ENCODE measurements around the gene NTSR1. TPM values are rescaled to one million over a fixed set of nuclear protein-coding genes. Genes with fewer than 3 reads are reported as not detected.

Gene NTSR1
- total and polyA plus RNA-seq, 4 experiments from 2014 or later: 0.30 to 0.38 TPM; not detected in 2

GRCh38 chr20:62799459-62799858 lies 90.8 kb downstream of the NTSR1 start:
- POLR2A ChIA-PET (ENCODE audit: partially characterized antibody): no interaction called here
- no peak for DNase-seq

GRCh38 chr20:62799873-62800272 lies 91.2 kb downstream of the NTSR1 start:
- Histone ChIP-seq H3K36me3 (ENCODE audit: insufficient read depth, low read length) (peaks cover 18% of the 10 kb centered on the region), H3K27ac (ENCODE audit: low read depth, low read length) (no peak overlapping the region), H3K4me1 (ENCODE audit: insufficient read depth, low read length) (peaks cover 19% of the 10 kb centered on the region), H3K9me3 (ENCODE audit: control insufficient read depth in 1 of 2, low read length in 2 of 2) (no peaks in the 10 kb centered on the region), H3K4me3 (ENCODE audit: low read length in 2 of 2) (no peak overlapping the region), H3K27me3 (ENCODE audit: insufficient read depth, low read length) (no peaks in the 10 kb centered on the region)
- ChIA-PET CTCF (ENCODE audit: partially characterized antibody) (no interaction called here), POLR2A (ENCODE audit: partially characterized antibody) (no interaction called here)
- peak overlapping the region in 2 of 8 donors; percentile 15 to 51 for H3K4me3 Mint-ChIP-seq
- peaks cover 15 to 36% of the 10 kb centered on the region in 2 donors for H3K36me3 Mint-ChIP-seq
- no peak for DNase-seq
- peaks cover 8 to 45% (median 19%) of the 10 kb centered on the region in 4 donors for H3K4me1 Mint-ChIP-seq
- peaks cover 0 to 1% of the 10 kb centered on the region in 2 donors for H3K27me3 Mint-ChIP-seq
- H3K27ac Mint-ChIP-seq: peak overlapping the region in 2 of 7 donors; percentile 3 to 80
- H3K9me3 Mint-ChIP-seq: peaks cover 0 to 3% (median 0%) of the 10 kb centered on the region in 8 donors
- intact Hi-C loops (cut with micrococcal nuclease): loop anchor here (5.0 to 10.0 kb wide), 4 partner anchors 62 to 697 kb away; partner anchors contain the start of genes CABLES2, EEF1A2, RPS21 and TCFL5

More at GRCh38 chr20:62799459-62799858, 90.8 kb downstream of the NTSR1 start:
- Mint-ChIP-seq H3K27me3 (peaks cover 0 to 1% of the 10 kb centered on the region in 2 donors), H3K4me3 (no peak overlapping the region), H3K4me1 (peaks cover 10 to 46% (median 21%) of the 10 kb centered on the region in 4 donors), H3K27ac (peak overlapping the region in 1 of 7 donors; percentile 41), H3K36me3 (peaks cover 15 to 39% of the 10 kb centered on the region in 2 donors), H3K9me3 (peaks cover 0 to 3% (median 0%) of the 10 kb centered on the region in 8 donors)
- Histone ChIP-seq H3K36me3 (ENCODE audit: insufficient read depth, low read length) (peaks cover 18% of the 10 kb centered on the region), H3K27me3 (ENCODE audit: insufficient read depth, low read length) (no peaks in the 10 kb centered on the region), H3K9me3 (ENCODE audit: control insufficient read depth in 1 of 2, low read length in 2 of 2) (no peaks in the 10 kb centered on the region), H3K4me1 (ENCODE audit: insufficient read depth, low read length) (peaks cover 23% of the 10 kb centered on the region), H3K27ac (ENCODE audit: low read depth, low read length) (no peak overlapping the region), H3K4me3 (ENCODE audit: low read length in 2 of 2) (no peak overlapping the region)
- intact Hi-C loops (cut with micrococcal nuclease): loop anchor here (5.0 to 10.0 kb wide), 4 partner anchors 63 to 698 kb away; partner anchors contain the start of genes CABLES2, EEF1A2, RPS21 and TCFL5
- CTCF ChIA-PET (ENCODE audit: partially characterized antibody): no interaction called here

- Histone ChIP-seq H3K4me1 (ENCODE audit: insufficient read depth, low read length) (peaks cover 20% of the 10 kb centered on the region), H3K9me3 (ENCODE audit: control insufficient read depth in 1 of 2, low read length in 2 of 2) (no peaks in the 10 kb centered on the region), H3K27me3 (ENCODE audit: insufficient read depth, low read length) (no peaks in the 10 kb centered on the region), H3K4me3 (ENCODE audit: low read length in 2 of 2) (no peak overlapping the region), H3K36me3 (ENCODE audit: insufficient read depth, low read length) (peaks cover 18% of the 10 kb centered on the region), H3K27ac (ENCODE audit: low read depth, low read length) (no peak overlapping the region)
- CTCF ChIA-PET (ENCODE audit: partially characterized antibody): no interaction called here
- DNase-seq: no peak
- Mint-ChIP-seq H3K27me3 (peaks cover 0 to 1% of the 10 kb centered on the region in 2 donors), H3K27ac (peak overlapping the region in 2 of 7 donors; percentile 3 to 80), H3K9me3 (peaks cover 0 to 3% (median 0%) of the 10 kb centered on the region in 8 donors), H3K4me3 (peak overlapping the region in 1 of 8 donors; percentile 15), H3K4me1 (peaks cover 8 to 45% (median 19%) of the 10 kb centered on the region in 4 donors), H3K36me3 (peaks cover 15 to 36% of the 10 kb centered on the region in 2 donors)
- intact Hi-C loops (cut with micrococcal nuclease): no loop called here
- POLR2A ChIA-PET (ENCODE audit: partially characterized antibody): no interaction called here
Observed at GRCh38 chr20:62800314-62801259, 92.0 kb downstream of the NTSR1 start.

GRCh38 chr20:62801284-62802010 lies 92.8 kb downstream of the NTSR1 start:
- peaks cover 15 to 40% of the 10 kb centered on the region in 2 donors for H3K36me3 Mint-ChIP-seq
- CTCF ChIA-PET (ENCODE audit: partially characterized antibody): no interaction called here
- POLR2A ChIA-PET (ENCODE audit: partially characterized antibody): no interaction called here
- Histone ChIP-seq H3K27me3 (ENCODE audit: insufficient read depth, low read length) (no peaks in the 10 kb centered on the region), H3K4me1 (ENCODE audit: insufficient read depth, low read length) (peaks cover 29% of the 10 kb centered on the region), H3K9me3 (ENCODE audit: control insufficient read depth in 1 of 2, low read length in 2 of 2) (no peaks in the 10 kb centered on the region), H3K4me3 (ENCODE audit: low read length in 2 of 2) (no peak overlapping the region), H3K27ac (ENCODE audit: low read depth, low read length) (no peak overlapping the region), H3K36me3 (ENCODE audit: insufficient read depth, low read length) (peaks cover 18% of the 10 kb centered on the region)
- peaks cover 0 to 1% of the 10 kb centered on the region in 2 donors for H3K27me3 Mint-ChIP-seq
- H3K4me3 Mint-ChIP-seq: peak overlapping the region in 2 of 8 donors; percentile 30 to 49
- DNase-seq: no peak
- intact Hi-C loops (cut with micrococcal nuclease): no loop called here
- H3K27ac Mint-ChIP-seq: peak overlapping the region in 4 of 7 donors; percentile 27 to 35 (median 32)
- H3K4me1 Mint-ChIP-seq: peaks cover 9 to 45% (median 21%) of the 10 kb centered on the region in 4 donors
- H3K9me3 Mint-ChIP-seq: peaks cover 0 to 3% (median 0%) of the 10 kb centered on the region in 8 donors

GRCh38 chr20:62802026-62802712 lies 93.5 kb downstream of the NTSR1 start:
- no peak for DNase-seq
- Histone ChIP-seq H3K9me3 (ENCODE audit: control insufficient read depth in 1 of 2, low read length in 2 of 2) (no peaks in the 10 kb centered on the region), H3K27me3 (ENCODE audit: insufficient read depth, low read length) (no peaks in the 10 kb centered on the region), H3K4me3 (ENCODE audit: low read length in 2 of 2) (no peak overlapping the region), H3K36me3 (ENCODE audit: insufficient read depth, low read length) (peaks cover 18% of the 10 kb centered on the region), H3K4me1 (ENCODE audit: insufficient read depth, low read length) (peaks cover 32% of the 10 kb centered on the region), H3K27ac (ENCODE audit: low read depth, low read length) (no peak overlapping the region)
- Mint-ChIP-seq H3K4me3 (peak overlapping the region in 5 of 8 donors; percentile 0 to 49 (median 24)), H3K9me3 (peaks cover 0 to 3% (median 0%) of the 10 kb centered on the region in 8 donors), H3K27ac (peak overlapping the region in 4 of 7 donors; percentile 27 to 81 (median 57)), H3K36me3 (peaks cover 15 to 44% of the 10 kb centered on the region in 2 donors), H3K4me1 (peaks cover 9 to 50% (median 24%) of the 10 kb centered on the region in 4 donors), H3K27me3 (peaks cover 0 to 1% of the 10 kb centered on the region in 2 donors)
- POLR2A ChIA-PET (ENCODE audit: partially characterized antibody): interaction anchor here (1.0 to 1.7 kb wide), 2 partner anchors 62 to 151 kb away, joined by 3 to 6 read pairs; no protein-coding TSS in a partner anchor
- CTCF ChIA-PET (ENCODE audit: partially characterized antibody): interaction anchor here (0.9 kb wide), 1 partner anchor 11 kb away, joined by 3 read pairs; no protein-coding TSS in a partner anchor
- intact Hi-C loops (cut with micrococcal nuclease): no loop called here

- Histone ChIP-seq H3K36me3 (ENCODE audit: insufficient read depth, low read length) (peaks cover 25% of the 10 kb centered on the region), H3K4me3 (ENCODE audit: low read length in 2 of 2) (peak overlapping the region; percentile 65 to 69), H3K9me3 (ENCODE audit: control insufficient read depth in 1 of 2, low read length in 2 of 2) (no peaks in the 10 kb centered on the region), H3K4me1 (ENCODE audit: insufficient read depth, low read length) (peaks cover 38% of the 10 kb centered on the region), H3K27ac (ENCODE audit: low read depth, low read length) (peak overlapping the region; percentile 72), H3K27me3 (ENCODE audit: insufficient read depth, low read length) (no peaks in the 10 kb centered on the region)
- peaks cover 0 to 1% of the 10 kb centered on the region in 2 donors for H3K27me3 Mint-ChIP-seq
- no peaks in the 10 kb centered on the region for H3K9me3 Mint-ChIP-seq
- H3K27ac Mint-ChIP-seq: peak overlapping the region; percentile 95 to 100 (median 97)
- intact Hi-C loops (cut with micrococcal nuclease): loop anchor here (1.0 kb wide), 1 partner anchor 10 kb away; no protein-coding TSS in a partner anchor
- DNase-seq: peak in 3 of 5 donors; percentile 23 to 63 (median 31)
- H3K4me1 Mint-ChIP-seq: peaks cover 7 to 47% (median 22%) of the 10 kb centered on the region in 4 donors
- peaks cover 14 to 39% of the 10 kb centered on the region in 2 donors for H3K36me3 Mint-ChIP-seq
- POLR2A ChIA-PET (ENCODE audit: partially characterized antibody): interaction anchor here (1.0 to 4.0 kb wide), 8 partner anchors 9 to 161 kb away, joined by 3 to 75 read pairs (median 8); partner anchors contain the start of genes MRGBP and SLCO4A1
- H3K4me3 Mint-ChIP-seq: peak overlapping the region; percentile 90 to 100 (median 94)
- CTCF ChIA-PET (ENCODE audit: partially characterized antibody): interaction anchor here (0.6 to 3.5 kb wide), 3 partner anchors 10 to 56 kb away, joined by 4 to 13 read pairs (median 5); no protein-coding TSS in a partner anchor
Observed at GRCh38 chr20:62804021-62804626, 95.5 kb downstream of the NTSR1 start.
